ENCODE data around the gene MED27. TPM values are rescaled to one million over a fixed set of nuclear protein-coding genes. Genes with fewer than 3 reads are reported as not detected.

The MED27 gene
- total RNA-seq, 1 donor from 2014 or later = 17.9 TPM

Other genes with a start within 250 kb of the MED27 start
- gene NTNG2, start 82.2 kb upstream of the MED27 start, total RNA-seq = 0.24 TPM

Data from esophagus mucosa (tissue), 1 donor.